Neural cell (in vitro differentiated cells): ENCODE measurements around the gene TRPV2. TPM values are rescaled to one million over a fixed set of nuclear protein-coding genes. Genes with fewer than 3 reads are reported as not detected.

Source experiments
- H2AFZ ChIP-seq: fragments of 200-600, 300-800 bp; sonication (generic), shearing (Covaris generic); 2 replicates; pipeline ENCODE4 v1.6.0; 2014; ENCODE audit warnings: low read depth, mild to moderate bottlenecking, antibody characterized with exemption, low read length, moderate library complexity
- H3F3A ChIP-seq: fragments of 200-600 bp; shearing (Covaris generic); 2 replicates; pipeline ENCODE4 v1.6.1; 2016; ENCODE audit warnings: mild to moderate bottlenecking, moderate library complexity, mixed read lengths, antibody characterized with exemption, low read length; ENCODE audit not compliant: insufficient read depth, poor library complexity, severe bottlenecking
- H3K27ac ChIP-seq: fragments of 200-600, 300-800 bp; sonication (generic), shearing (Covaris generic); 2 replicates; pipeline ENCODE4 v1.5.1; 2014; ENCODE audit warnings: mild to moderate bottlenecking, low read length, moderate library complexity
- H3K27me3 ChIP-seq: fragments of 300-800, 200-600 bp; sonication (generic), shearing (Covaris generic); 2 replicates; pipeline ENCODE4 v1.6.0; 2014; ENCODE audit warnings: mild to moderate bottlenecking, low read depth, low read length, moderate library complexity; ENCODE audit not compliant: insufficient read depth
- H3K36me3 ChIP-seq: fragments of 300-800, 200-600 bp; sonication (generic), shearing (Covaris generic); 2 replicates; pipeline ENCODE4 v1.5.1; 2014; ENCODE audit warnings: mild to moderate bottlenecking, antibody characterized with exemption, low read length, moderate library complexity; ENCODE audit not compliant: insufficient read depth
- H3K4me2 ChIP-seq: fragments of 300-800, 200-600 bp; sonication (generic), shearing (Covaris generic); 2 replicates; pipeline ENCODE4 v1.6.0; 2014; ENCODE audit warnings: mild to moderate bottlenecking, low read length
- H3K4me3 ChIP-seq: fragments of 300-800, 200-600 bp; sonication (generic), shearing (Covaris generic); 2 replicates; pipeline ENCODE4 v1.5.1; 2014; ENCODE audit warnings: mild to moderate bottlenecking, low read length, moderate library complexity
- H3K79me2 ChIP-seq: fragments of 200-600 bp; shearing (Covaris generic); replicated peaks from 2 replicates; pipeline ENCODE4 v1.6.0; 2014; ENCODE audit warnings: mild to moderate bottlenecking, low read length, moderate library complexity; ENCODE audit not compliant: insufficient read depth
- H3K9ac ChIP-seq: fragments of 300-800, 200-600 bp; sonication (generic), shearing (Covaris generic); 2 replicates; pipeline ENCODE4 v1.6.1; 2016; ENCODE audit warnings: mild to moderate bottlenecking, low read length, mixed read lengths
- H3K9me2 ChIP-seq: fragments of 200-600 bp; shearing (Covaris generic); 2 replicates; pipeline ENCODE4 v1.6.1; 2016; ENCODE audit warnings: mild to moderate bottlenecking, low read length, mixed read lengths; ENCODE audit not compliant: insufficient read depth
- H3K9me3 ChIP-seq: fragments of 200-600, 300-800 bp; sonication (generic), shearing (Covaris generic); 2 replicates; pipeline ENCODE4 v1.6.1; 2016; ENCODE audit warnings: mild to moderate bottlenecking, mixed run types, low read length, moderate library complexity, mixed read lengths
- H4K20me1 ChIP-seq: fragments of 200-600 bp; shearing (Covaris generic); 2 replicates; pipeline ENCODE4 v1.6.1; 2016; ENCODE audit warnings: mild to moderate bottlenecking, mixed run types; ENCODE audit not compliant: insufficient read depth
- CTCF ChIP-seq: fragments of 450-650 bp; IDR thresholded peaks from 2 replicates; pipeline ENCODE4 v1.5.1; 2014; ENCODE audit warnings: antibody characterized with exemption, mild to moderate bottlenecking, moderate library complexity; ENCODE audit not compliant: poor library complexity, severe bottlenecking
- EP300 ChIP-seq: fragments of 450-650 bp; conservative IDR thresholded peaks from 2 replicates; pipeline ENCODE4 v1.6.1; 2014; ENCODE audit warnings: antibody characterized with exemption, mild to moderate bottlenecking, moderate library complexity; ENCODE audit not compliant: poor library complexity, severe bottlenecking
- EZH2 ChIP-seq: fragments of 200-600, 300-800 bp; shearing (Covaris generic), sonication (generic); IDR thresholded peaks from 2 replicates; pipeline ENCODE4 v1.6.1; 2014; ENCODE audit warnings: antibody characterized with exemption, low read length, borderline replicate concordance, mild to moderate bottlenecking; ENCODE audit not compliant: insufficient read depth, poor library complexity, severe bottlenecking
- MXI1 ChIP-seq: fragments of 450-650 bp; conservative IDR thresholded peaks from 2 replicates; pipeline ENCODE4 v1.6.1; 2014; ENCODE audit warnings: antibody characterized with exemption, mild to moderate bottlenecking; ENCODE audit not compliant: poor library complexity, severe bottlenecking
- POLR2AphosphoS5 ChIP-seq: IDR thresholded peaks from 2 replicates; pipeline ENCODE4 v1.6.1; 2012
- RAD21 ChIP-seq: fragments of 450-650 bp; conservative IDR thresholded peaks from 2 replicates; pipeline ENCODE4 v1.6.1; 2014; ENCODE audit warnings: antibody characterized with exemption, mild to moderate bottlenecking, moderate library complexity
- REST ChIP-seq: IDR thresholded peaks from 2 replicates; pipeline ENCODE4 v1.6.1; 2012; ENCODE audit warnings: borderline replicate concordance
- SMC3 ChIP-seq: fragments of 450-650 bp; conservative IDR thresholded peaks from 2 replicates; pipeline ENCODE4 v1.6.1; 2014; ENCODE audit warnings: antibody characterized with exemption, mild to moderate bottlenecking, moderate library complexity; ENCODE audit not compliant: poor library complexity
- TAF1 ChIP-seq: IDR thresholded peaks from 2 replicates; pipeline ENCODE4 v1.6.1; 2012; ENCODE audit warnings: low read depth
- polyA plus RNA-seq: library from polyadenylated mRNA; depleted of rRNA; stranded (reverse); fragments of >200 nt; gene quantifications from 2 replicates; pipeline ENCODE4 v1.2.3, GENCODE V29; 2014

TRPV2 gene
- polyA plus RNA-seq, 1 donor from 2014 or later: not detected

- Histone ChIP-seq H3K79me2 (no peaks in the 10 kb centered on the region), H3K9me2 (no peaks in the 10 kb centered on the region), H3K27ac (no peak overlapping the region), H3K4me2 (no peak overlapping the region), H3K36me3 (no peaks in the 10 kb centered on the region), H3K4me3 (no peak overlapping the region), H3F3A (no peaks in the 10 kb centered on the region), H3K9ac (no peak overlapping the region), H4K20me1 (no peaks in the 10 kb centered on the region), H3K9me3 (no peaks in the 10 kb centered on the region), H3K27me3 (no peaks in the 10 kb centered on the region), H2AFZ (no peak overlapping the region)
- TF ChIP-seq EP300 (no peak), CTCF (no peak), SMC3 (no peak)
Observed at GRCh38 chr17:16419929-16420271, 4.5 kb downstream of the TRPV2 start.

- no peaks in the 10 kb centered on the region for H3F3A ChIP-seq
- no peak for TF ChIP-seq EZH2
- no peaks in the 10 kb centered on the region for H3K27me3 ChIP-seq
- no peaks in the 10 kb centered on the region for H3K9me2 ChIP-seq
- H3K79me2 ChIP-seq: no peaks in the 10 kb centered on the region
- H3K9ac ChIP-seq: no peak overlapping the region
- H3K9me3 ChIP-seq: no peaks in the 10 kb centered on the region
- H3K4me3 ChIP-seq: no peak overlapping the region
- H3K36me3 ChIP-seq: no peaks in the 10 kb centered on the region
- H3K4me2 ChIP-seq: no peak overlapping the region
- no peak overlapping the region for H3K27ac ChIP-seq
- no peaks in the 10 kb centered on the region for H4K20me1 ChIP-seq
- no peak overlapping the region for H2AFZ ChIP-seq
Observed at GRCh38 chr17:16422416-16422815, 7.0 kb downstream of the TRPV2 start.

GRCh38 chr17:16423226-16423872 lies 8.0 kb downstream of the TRPV2 start:
- Histone ChIP-seq H3F3A (no peaks in the 10 kb centered on the region), H3K9me3 (no peaks in the 10 kb centered on the region), H3K36me3 (no peaks in the 10 kb centered on the region), H3K9ac (no peak overlapping the region), H2AFZ (no peak overlapping the region), H3K27ac (no peak overlapping the region), H3K4me2 (no peak overlapping the region), H3K79me2 (no peaks in the 10 kb centered on the region), H3K27me3 (no peaks in the 10 kb centered on the region), H3K4me3 (no peak overlapping the region), H3K9me2 (no peaks in the 10 kb centered on the region), H4K20me1 (no peaks in the 10 kb centered on the region)
- TF ChIP-seq MXI1 (no peak), SMC3 (no peak), RAD21 (no peak), EZH2 (no peak), EP300 (no peak), TAF1 (no peak), POLR2AphosphoS5 (no peak), REST (no peak), CTCF (no peak)
